GM21825 (cell line): ENCODE measurements around the gene CEP350.

Experiments
- ATAC-seq: cut with Tn5 transposase; IDR thresholded peaks from one replicate; pipeline ENCODE4 v1.9.1; 2021; ENCODE audit warnings: mild to moderate bottlenecking, moderate library complexity; ENCODE audit not compliant: unreplicated experiment

The CEP350 gene

DNA sequence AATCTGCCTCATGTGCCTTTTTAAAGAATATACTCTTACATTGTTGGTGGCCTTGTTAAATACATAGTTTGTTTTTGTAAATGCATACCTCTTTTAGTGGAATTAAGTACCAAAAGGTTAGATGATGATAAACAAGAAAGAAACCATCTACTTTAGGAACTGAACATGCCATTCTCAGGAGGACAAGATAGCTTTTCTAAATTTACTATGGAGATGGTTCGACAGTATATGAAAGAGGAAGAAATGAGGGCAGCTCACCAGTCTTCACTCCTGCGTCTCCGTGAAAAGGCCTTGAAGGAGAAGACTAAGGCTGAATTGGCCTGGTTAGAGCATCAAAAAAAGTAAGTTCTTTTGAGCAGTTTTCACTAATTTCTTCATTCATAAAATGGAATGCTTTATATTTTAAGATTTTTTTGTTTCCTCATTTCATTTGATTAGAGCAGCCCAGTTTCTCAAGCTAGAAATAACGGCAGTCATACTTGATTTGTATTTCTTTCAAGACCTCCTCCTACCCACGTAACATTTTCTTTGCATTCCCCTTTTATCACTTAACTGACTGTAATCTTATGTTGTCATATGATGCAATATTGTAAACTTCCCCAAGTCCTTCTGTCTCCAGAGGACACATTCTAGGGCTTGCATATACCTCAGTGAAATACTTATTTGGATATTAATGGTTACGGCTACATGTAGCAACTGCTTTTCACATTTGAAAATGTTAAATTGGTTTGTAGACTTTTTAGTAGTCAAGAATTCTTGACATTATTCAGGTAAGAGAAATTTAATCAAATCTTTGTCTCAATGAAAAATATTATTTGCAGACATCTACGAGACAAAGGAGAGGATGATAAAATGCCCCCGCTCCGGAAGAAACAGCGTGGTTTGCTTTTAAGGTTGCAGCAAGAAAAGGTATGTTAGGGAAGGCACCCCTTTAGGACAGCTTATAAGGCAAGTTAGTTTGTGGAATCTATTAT is 99.3 kb downstream of the CEP350 start:
- no peak for ATAC-seq

DNA sequence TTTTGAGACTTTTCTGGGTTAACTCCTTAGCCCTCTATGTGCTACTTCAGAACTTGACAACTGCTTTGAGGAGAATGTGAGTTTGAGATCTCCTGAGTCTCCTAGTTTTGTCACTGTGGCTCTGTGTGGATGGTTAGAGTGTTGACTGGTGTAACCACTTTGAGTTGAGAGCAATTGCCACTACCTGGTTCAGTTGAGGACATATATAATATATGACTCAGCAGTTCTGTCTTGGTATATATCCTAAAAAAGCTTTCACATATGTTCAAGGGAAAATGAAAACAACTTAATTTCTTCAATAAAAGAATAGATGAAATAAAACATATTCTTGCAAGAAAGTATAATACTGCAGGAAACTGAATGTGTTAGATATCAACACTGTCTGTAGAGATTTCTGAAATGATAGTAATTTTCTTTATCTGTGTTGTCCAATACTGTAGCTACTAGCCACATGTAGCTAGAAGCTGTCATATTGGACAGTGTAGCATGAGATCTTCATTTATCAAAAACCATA is 103.3 kb downstream of the CEP350 start:
- ATAC-seq: no peak

DNA sequence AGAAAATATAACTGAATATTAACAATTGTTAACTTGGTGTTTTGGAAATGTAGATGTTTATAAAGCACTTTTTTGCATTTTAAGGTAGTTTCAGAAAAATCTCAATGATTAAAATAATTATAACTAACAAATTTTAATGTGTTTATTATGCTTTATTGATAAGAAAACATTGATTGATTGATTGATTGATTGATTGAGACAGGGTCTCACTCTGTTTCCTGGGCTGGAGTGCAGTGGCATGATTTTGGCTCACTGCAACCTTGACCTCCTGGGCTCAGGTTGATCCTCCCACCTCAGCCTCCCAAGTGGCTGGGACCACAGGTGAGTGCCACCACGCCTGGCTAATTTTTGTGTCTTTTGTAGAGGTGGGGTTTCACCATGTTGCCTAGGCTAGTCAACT is 106.4 kb downstream of the CEP350 start:
- ATAC-seq: no peak

DNA sequence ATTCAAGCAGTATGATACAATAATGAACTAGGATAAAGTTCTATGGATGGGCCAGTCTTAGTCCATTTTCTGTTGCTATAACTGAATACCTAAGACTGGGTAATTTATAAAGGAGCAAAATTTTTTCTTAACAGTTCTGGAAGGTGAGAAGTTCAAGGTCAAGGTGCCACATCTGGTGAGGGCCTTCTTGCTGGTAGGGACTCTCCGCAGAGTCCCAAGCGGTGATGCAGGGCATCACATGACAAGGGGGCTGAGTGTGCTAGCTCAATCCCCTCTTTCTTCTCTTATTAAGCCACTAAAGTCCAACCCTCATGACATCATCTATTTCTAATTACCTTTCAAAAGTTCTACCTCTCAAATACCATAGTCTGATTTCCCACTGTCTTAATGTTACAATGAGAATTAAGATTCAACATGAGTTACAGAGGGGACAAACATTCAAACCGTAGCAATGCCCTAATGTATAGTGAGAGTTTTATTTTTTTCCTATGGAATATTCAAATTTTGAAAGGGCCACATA is 107.9 kb downstream of the CEP350 start:
- ATAC-seq: no peak

- ATAC-seq: no peak
These were observed 110.8 kb downstream of the CEP350 start for GRCh38 chr1:180065408-180065807.

DNA sequence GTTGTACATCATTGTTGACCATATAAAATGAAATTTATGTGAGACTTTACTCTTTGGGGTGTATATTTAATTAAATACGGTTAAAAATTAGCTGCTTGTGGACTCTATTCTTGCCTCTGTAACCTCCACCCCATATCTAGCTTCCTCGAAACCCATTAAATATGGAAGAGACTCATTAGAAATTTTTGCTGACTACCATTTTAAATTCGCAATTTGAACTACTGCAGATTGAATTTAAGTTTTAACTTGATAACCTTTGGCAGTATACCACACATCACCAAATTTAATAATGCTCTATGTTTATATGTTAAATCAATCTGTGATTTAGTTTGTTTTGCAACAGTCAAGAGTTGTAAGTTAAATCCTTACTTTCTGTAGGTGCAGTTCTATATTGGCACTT is 111.5 kb downstream of the CEP350 start:
- no peak for ATAC-seq

GRCh38 chr1:180070286-180070685 is 115.7 kb downstream of the CEP350 start:
- no peak for ATAC-seq

DNA sequence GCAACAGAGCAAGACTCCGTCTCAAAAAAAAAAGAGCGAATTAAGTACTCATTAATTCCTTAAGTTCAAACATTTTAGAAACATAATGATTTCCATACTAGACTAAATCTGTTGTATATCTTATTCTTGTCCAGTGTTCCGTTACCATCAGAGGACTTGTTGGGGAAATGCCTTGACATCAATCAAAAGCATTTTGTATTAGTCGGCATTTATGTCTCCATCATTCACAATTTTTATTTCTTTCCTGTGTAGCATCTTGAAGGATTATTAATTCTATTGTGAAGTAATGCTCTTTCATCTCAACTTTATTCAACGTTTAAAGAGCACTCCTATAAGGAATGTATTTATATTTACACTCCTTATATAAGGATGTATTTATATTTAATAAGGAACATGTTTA is 117.1 kb downstream of the CEP350 start:
- ATAC-seq: no peak

DNA sequence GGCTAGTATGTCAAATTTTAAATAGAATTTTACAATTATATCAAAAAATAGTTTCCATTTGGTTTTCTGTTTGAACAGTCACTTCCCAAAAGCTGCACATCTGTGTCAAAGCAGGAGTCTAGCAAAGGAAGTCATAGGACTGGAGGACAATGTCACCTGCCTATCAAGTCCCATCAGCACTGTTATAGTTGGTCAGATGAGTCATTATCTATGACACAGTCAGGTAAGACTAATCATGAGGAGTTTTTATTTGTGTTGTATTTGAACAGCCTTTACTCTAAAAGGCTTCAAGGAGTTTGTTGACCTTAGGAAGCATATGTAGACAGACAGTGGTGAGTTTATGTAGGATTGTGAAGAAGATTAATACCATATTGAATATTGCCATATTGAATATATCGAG is 125.8 kb downstream of the CEP350 start:
- ATAC-seq: no peak

DNA sequence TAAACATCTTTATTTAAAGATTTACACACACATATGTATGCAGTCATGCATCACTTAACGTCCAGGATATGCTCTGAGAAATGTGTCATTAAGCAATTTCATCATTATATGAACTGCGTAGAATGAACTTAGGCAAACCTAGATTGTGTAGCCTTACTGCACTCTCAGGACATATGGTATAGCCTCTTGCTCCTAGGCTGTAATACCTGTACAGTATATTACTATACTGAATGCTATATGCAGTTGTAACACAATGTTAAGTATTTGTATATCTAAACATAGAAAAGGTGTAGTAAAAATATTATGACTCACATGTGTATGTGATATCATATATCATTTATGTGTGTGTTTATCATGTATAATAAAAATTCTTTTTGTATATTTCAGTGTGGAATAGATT is 126.9 kb downstream of the CEP350 start:
- no peak for ATAC-seq

DNA sequence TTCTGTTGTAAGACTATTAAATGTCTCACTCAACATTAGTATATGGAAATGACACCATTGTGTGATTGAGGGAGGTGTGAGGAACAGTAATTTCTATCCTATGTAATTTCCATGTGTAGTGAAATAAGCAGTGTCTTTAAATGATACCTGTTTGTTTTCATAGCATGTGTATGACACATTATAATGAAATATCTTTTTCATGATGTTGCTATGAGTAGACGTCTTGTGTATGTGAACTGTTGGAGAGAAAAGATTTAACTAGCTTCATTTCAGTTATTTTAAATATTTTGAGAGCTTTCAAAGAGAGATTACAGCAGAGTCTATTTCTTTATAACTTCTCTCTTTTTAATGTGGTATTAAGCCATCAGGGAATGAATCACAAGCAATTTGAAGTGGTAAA is 128.6 kb downstream of the CEP350 start:
- ATAC-seq: no peak

- no peak for ATAC-seq
These were observed 130.3 kb downstream of the CEP350 start for GRCh38 chr1:180084867-180085266.

- no peak for ATAC-seq
These were observed 130.7 kb downstream of the CEP350 start for GRCh38 chr1:180085331-180085730.

GRCh38 chr1:180092931-180093650 is 138.5 kb downstream of the CEP350 start:
- ATAC-seq: no peak

GRCh38 chr1:180094705-180095295 is 140.2 kb downstream of the CEP350 start:
- no peak for ATAC-seq

- no peak for ATAC-seq
These were observed 142.1 kb downstream of the CEP350 start for GRCh38 chr1:180096584-180097325.

GRCh38 chr1:180097326-180097605 is 142.7 kb downstream of the CEP350 start:
- no peak for ATAC-seq

GRCh38 chr1:180101411-180101810 is 146.8 kb downstream of the CEP350 start:
- ATAC-seq: no peak

GRCh38 chr1:180103819-180104218 is 149.2 kb downstream of the CEP350 start:
- ATAC-seq: no peak

DNA sequence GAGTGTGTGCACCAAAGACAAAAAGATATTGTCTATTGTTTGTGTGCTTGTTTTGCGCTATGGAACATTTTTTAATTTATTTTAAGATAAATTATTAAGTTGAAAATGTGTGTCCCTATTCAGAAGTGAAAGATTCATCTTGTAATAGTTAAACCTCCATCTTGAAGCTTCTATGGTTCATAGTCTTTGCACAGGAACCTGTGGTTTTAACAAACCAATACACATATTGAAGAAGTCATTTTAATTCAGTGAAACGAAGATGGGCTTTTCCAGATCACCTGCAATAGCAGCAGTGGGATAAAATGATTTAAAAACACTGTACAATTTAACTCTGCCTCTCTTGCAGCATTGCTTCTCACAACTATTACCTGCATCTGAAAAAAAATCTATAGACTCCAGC is 157.5 kb downstream of the CEP350 start:
- ATAC-seq: no peak
